Fibroblast of villous mesenchyme (primary cell): ENCODE results near the gene CXADR. TPM values are rescaled to one million over a fixed set of nuclear protein-coding genes. Genes with fewer than 3 reads are reported as not detected.

Experiments
- DNase-seq: peaks from one replicate; pipeline ENCODE4 v3.0.0-alpha.2; 2010; ENCODE audit warnings: low read depth
- H3K4me3 ChIP-seq: 2 replicates; pipeline ENCODE4 v1.5.1; 2011; ENCODE audit warnings: low read depth, mild to moderate bottlenecking, low read length
- CTCF ChIP-seq: IDR thresholded peaks from 2 replicates; pipeline ENCODE4 v1.5.1; 2012; ENCODE audit warnings: low read depth, mild to moderate bottlenecking, low read length; ENCODE audit not compliant: insufficient read depth
- total RNA-seq: library from RNA; depleted of rRNA; stranded (reverse); fragments of >200 nt; gene quantifications from 2 replicates; pipeline ENCODE4 v1.2.3, GENCODE V29; 2012

CXADR gene
- total RNA-seq, 1 donor: 0.86 TPM

GRCh38 chr21:17610911-17611310 lies 98.1 kb downstream of the CXADR start:
- no peak for TF ChIP-seq CTCF
- peak overlapping the region; percentile 93 for H3K4me3 ChIP-seq
- DNase-seq: peak; percentile 44

- DNase-seq: peak; percentile 95
- TF ChIP-seq CTCF: no peak
- H3K4me3 ChIP-seq: peak overlapping the region; percentile 93
Measured at GRCh38 chr21:17611414-17612022, 98.7 kb downstream of the CXADR start.

GRCh38 chr21:17612023-17612564 lies 99.3 kb downstream of the CXADR start:
- TF ChIP-seq CTCF: no peak
- peak; percentile 47 for DNase-seq
- peak overlapping the region; percentile 93 for H3K4me3 ChIP-seq

- peak; percentile 78 for DNase-seq
- H3K4me3 ChIP-seq: peak within 1 kb of the TSS; percentile 93
- TF ChIP-seq CTCF: no peak
Measured at GRCh38 chr21:17612565-17613241, 99.9 kb downstream of the CXADR start, which contains the start of gene BTG3. Gene BTG3, minus strand, starts transcription at chr21:17612901. Its CDS starts 3,757 bp downstream, at chr21:17609144.

GRCh38 chr21:17613242-17613676 lies 100.4 kb downstream of the CXADR start:
- TF ChIP-seq CTCF: no peak
- H3K4me3 ChIP-seq: peak overlapping the region; percentile 93
- peak; percentile 7 for DNase-seq

GRCh38 chr21:17616831-17617230 lies 104.0 kb downstream of the CXADR start:
- DNase-seq: no peak
- TF ChIP-seq CTCF: no peak

More at GRCh38 chr21:17616831-17617230, 104.0 kb downstream of the CXADR start:
- H3K4me3 ChIP-seq: no peak overlapping the region
